Smooth muscle cell (in vitro differentiated cells): ENCODE measurements around the gene UBL3. TPM values are rescaled to one million over a fixed set of nuclear protein-coding genes. Genes with fewer than 3 reads are reported as not detected.

ENCODE experiments used
- DNase-seq: peaks from one replicate; lab custom pipeline; 2025; ENCODE audit not compliant: unreplicated experiment; lab: John Stamatoyannopoulos, UW
- H2AFZ ChIP-seq: fragments of 200-600 bp; sonication (generic); 2 replicates; pipeline ENCODE4 v1.6.0; 2016; ENCODE audit warnings: antibody characterized with exemption, low read depth, mild to moderate bottlenecking
- H3F3A ChIP-seq: fragments of 200-600 bp; sonication (generic); 2 replicates; pipeline ENCODE4 v1.6.0; 2017; ENCODE audit warnings: antibody characterized with exemption, low read depth
- H3K27ac ChIP-seq: fragments of 200-600 bp; sonication (generic); 2 replicates; pipeline ENCODE4 v1.5.1; 2016; ENCODE audit warnings: low read depth, mild to moderate bottlenecking
- H3K27me3 ChIP-seq: fragments of 200-600 bp; sonication (generic); 2 replicates; pipeline ENCODE4 v1.6.1; 2016; ENCODE audit warnings: low read depth, mild to moderate bottlenecking
- H3K36me3 ChIP-seq: fragments of 200-600 bp; sonication (generic); 2 replicates; pipeline ENCODE4 v1.5.1; 2016; ENCODE audit warnings: low read depth
- H3K4me1 ChIP-seq: fragments of 200-600 bp; sonication (generic); 2 replicates; pipeline ENCODE4 v1.5.1; 2016; ENCODE audit warnings: low read depth
- H3K4me2 ChIP-seq: fragments of 200-600 bp; sonication (generic); 2 replicates; pipeline ENCODE4 v1.6.0; 2016; ENCODE audit warnings: mild to moderate bottlenecking
- H3K4me3 ChIP-seq: fragments of 200-600 bp; sonication (generic); 2 replicates; pipeline ENCODE4 v1.5.1; 2016; ENCODE audit warnings: mild to moderate bottlenecking
- H3K79me2 ChIP-seq: fragments of 200-600 bp; sonication (generic); 2 replicates; pipeline ENCODE4 v1.6.0; 2016; ENCODE audit warnings: low read depth, mild to moderate bottlenecking
- H3K9ac ChIP-seq: fragments of 200-600 bp; sonication (generic); 2 replicates; pipeline ENCODE4 v1.6.0; 2016; ENCODE audit warnings: low read depth
- H3K9me3 ChIP-seq: fragments of 200-600 bp; sonication (generic); replicated peaks from 2 replicates; pipeline ENCODE4 v1.5.1; 2016; ENCODE audit warnings: low read depth
- H4K20me1 ChIP-seq: fragments of 200-600 bp; sonication (generic); 2 replicates; pipeline ENCODE4 v1.6.0; 2016; ENCODE audit warnings: low read depth
- CTCF ChIP-seq: fragments of 200-600 bp; sonication (generic); IDR thresholded peaks from 2 replicates; pipeline ENCODE4 v1.5.1; 2017; ENCODE audit warnings: borderline replicate concordance, mild to moderate bottlenecking, antibody characterized with exemption; ENCODE audit not compliant: insufficient read depth, poor library complexity, severe bottlenecking
- WGBS: methylation state at CpG from one replicate; pipeline ENCODE4 v1.1.7; 2016; ENCODE audit warnings: low lambda C conversion rate; 5-methylcytosine and 5-hydroxymethylcytosine counted together
- polyA plus RNA-seq: library from polyadenylated mRNA; unstranded; fragments of >200 nt; fragmentation: Nextera tagmentation; extraction: Ambion mirVana; gene quantifications from 2 replicates; pipeline ENCODE4 v1.2.1, GENCODE V29; 2016
- total RNA-seq: library from RNA; depleted of rRNA; stranded (reverse); fragments of >200 nt; gene quantifications from 2 replicates; pipeline ENCODE4 v1.2.3, GENCODE V29; 2014

UBL3 gene
- total and polyA plus RNA-seq, 2 experiments from 2014 or later: 25.2 to 46.6 TPM

GRCh38 chr13:29889111-29889510 is 38.7 kb upstream of the UBL3 start:
- no peak for DNase-seq
- no peaks in the 10 kb centered on the region for H3K79me2 ChIP-seq
- no peaks in the 10 kb centered on the region for H3K9me3 ChIP-seq
- H3K4me3 ChIP-seq: no peak overlapping the region
- no peak overlapping the region for H3K4me2 ChIP-seq
- no peak overlapping the region for H3K9ac ChIP-seq
- no peaks in the 10 kb centered on the region for H4K20me1 ChIP-seq
- peaks cover 14% of the 10 kb centered on the region for H3K4me1 ChIP-seq
- no peak overlapping the region for H2AFZ ChIP-seq
- H3K36me3 ChIP-seq: no peaks in the 10 kb centered on the region
- no peak for TF ChIP-seq CTCF
- H3K27ac ChIP-seq: no peak overlapping the region
- no peaks in the 10 kb centered on the region for H3F3A ChIP-seq
- 100% methylated on average over 3 of the region's 3 CpGs for WGBS
- no peaks in the 10 kb centered on the region for H3K27me3 ChIP-seq

- 86% methylated on average over 4 of the region's 4 CpGs for WGBS
- no peak for DNase-seq
Observed at GRCh38 chr13:29888306-29888705, 37.9 kb upstream of the UBL3 start.

GRCh38 chr13:29887686-29888085 is 37.3 kb upstream of the UBL3 start:
- 72% methylated on average over 5 of the region's 5 CpGs for WGBS
- H3K27ac ChIP-seq: no peak overlapping the region
- H3K4me1 ChIP-seq: peaks cover 15% of the 10 kb centered on the region
- H2AFZ ChIP-seq: no peak overlapping the region
- no peaks in the 10 kb centered on the region for H3K36me3 ChIP-seq
- H4K20me1 ChIP-seq: no peaks in the 10 kb centered on the region
- no peaks in the 10 kb centered on the region for H3K27me3 ChIP-seq
- H3K9ac ChIP-seq: no peak overlapping the region
- no peak overlapping the region for H3K4me3 ChIP-seq
- no peak for TF ChIP-seq CTCF
- DNase-seq: no peak
- H3F3A ChIP-seq: no peaks in the 10 kb centered on the region
- no peak overlapping the region for H3K4me2 ChIP-seq
- no peaks in the 10 kb centered on the region for H3K79me2 ChIP-seq
- no peaks in the 10 kb centered on the region for H3K9me3 ChIP-seq

More at GRCh38 chr13:29888306-29888705, 37.9 kb upstream of the UBL3 start:
- no peaks in the 10 kb centered on the region for H3F3A ChIP-seq
- no peaks in the 10 kb centered on the region for H4K20me1 ChIP-seq
- no peak overlapping the region for H3K9ac ChIP-seq
- no peak overlapping the region for H3K27ac ChIP-seq
- H2AFZ ChIP-seq: no peak overlapping the region
- TF ChIP-seq CTCF: no peak
- H3K4me2 ChIP-seq: no peak overlapping the region
- H3K4me1 ChIP-seq: peaks cover 15% of the 10 kb centered on the region
- no peaks in the 10 kb centered on the region for H3K36me3 ChIP-seq
- no peaks in the 10 kb centered on the region for H3K9me3 ChIP-seq
- no peak overlapping the region for H3K4me3 ChIP-seq
- H3K27me3 ChIP-seq: no peaks in the 10 kb centered on the region
- H3K79me2 ChIP-seq: no peaks in the 10 kb centered on the region

GRCh38 chr13:29887030-29887557 is 36.7 kb upstream of the UBL3 start:
- no peak overlapping the region for H3K4me3 ChIP-seq
- H3K9me3 ChIP-seq: no peaks in the 10 kb centered on the region
- no peak overlapping the region for H3K9ac ChIP-seq
- DNase-seq: no peak
- no peaks in the 10 kb centered on the region for H3K79me2 ChIP-seq
- no peaks in the 10 kb centered on the region for H4K20me1 ChIP-seq
- H3K27me3 ChIP-seq: no peaks in the 10 kb centered on the region
- peaks cover 15% of the 10 kb centered on the region for H3K4me1 ChIP-seq
- H3K4me2 ChIP-seq: no peak overlapping the region
- H2AFZ ChIP-seq: no peak overlapping the region
- H3F3A ChIP-seq: no peaks in the 10 kb centered on the region
- WGBS: 70% methylated on average over 5 of the region's 5 CpGs
- TF ChIP-seq CTCF: no peak
- no peaks in the 10 kb centered on the region for H3K36me3 ChIP-seq
- H3K27ac ChIP-seq: no peak overlapping the region
